Measurements from ENCODE around the gene RBMS2.

DNA sequence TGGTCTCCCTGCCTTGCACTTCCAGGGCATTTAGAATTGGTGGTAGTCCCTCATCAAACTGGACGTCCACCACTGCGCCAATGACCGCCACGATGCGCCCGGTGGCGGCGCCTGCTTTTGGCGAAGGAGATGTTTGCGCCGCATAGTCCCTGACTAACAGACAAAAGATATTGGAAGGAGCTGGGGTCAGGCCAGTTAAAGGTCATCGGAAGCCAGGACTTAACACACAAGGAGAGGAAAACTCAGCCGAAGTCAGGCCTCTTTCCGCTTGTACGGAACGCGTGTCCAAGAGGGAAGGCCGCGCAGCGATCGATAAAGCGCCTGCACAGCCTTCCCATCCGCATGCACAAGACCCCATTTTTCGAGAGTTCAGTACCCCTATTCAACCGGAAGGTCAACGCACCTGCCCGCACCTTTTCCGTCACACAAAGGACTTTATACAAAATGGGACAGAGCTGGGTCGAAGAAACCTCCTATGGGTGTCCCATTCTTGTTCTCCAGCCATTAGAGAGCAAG lies 123.6 kb downstream of the RBMS2 start:
- TF ChIP-seq POLR2AphosphoS5 (IDR thresholded peaks at IDR 0.05; ENCODE audit: borderline replicate concordance, low read depth, low read length): no peak
- TF ChIP-seq EZH2 (IDR thresholded peaks at IDR 0.05): no peak
- TF ChIP-seq FOXP2 (optimal IDR thresholded peaks at IDR 0.05; ENCODE audit: control extremely low read depth, extremely low read length, insufficient read depth): no peak
